ENCODE measurements around the gene OR14K1.
"Not testable (repeated sequence)": the region's sequence is repeated elsewhere in the genome, so short reads cannot be mapped to it uniquely, and the experiment has no call there.

Gene OR14K1

GRCh38 chr1:247738315-247738714 is at the start of gene OR14K1:
Gene OR14K1, plus strand, starts transcription at chr1:247738615. Its CDS starts 0 bp downstream, at chr1:247738615.
- DNase-seq (ENCODE audit: low spot score): no peak
- TF ChIP-seq CTCF (IDR thresholded peaks at IDR 0.05; ENCODE audit: extremely low read depth, missing control alignments): no peak

- TF ChIP-seq CTCF (IDR thresholded peaks at IDR 0.05; ENCODE audit: extremely low read depth, missing control alignments): no peak
- DNase-seq (ENCODE audit: low spot score): no peak
Measured at GRCh38 chr1:247701338-247701737, 37.1 kb upstream of the OR14K1 start.

- not testable (repeated sequence) for DNase-seq (ENCODE audit: low spot score)
Measured at GRCh38 chr1:247710681-247711080, 27.7 kb upstream of the OR14K1 start.

GRCh38 chr1:247713753-247714152 is 24.7 kb upstream of the OR14K1 start:
- no peak for DNase-seq (ENCODE audit: low spot score)
- no peak for TF ChIP-seq CTCF (IDR thresholded peaks at IDR 0.05; ENCODE audit: extremely low read depth, missing control alignments)

GRCh38 chr1:247716546-247716945 is 21.9 kb upstream of the OR14K1 start, which contains the start of gene OR6F1:
Gene OR6F1, minus strand, starts transcription at chr1:247716646. Its CDS starts 3,891 bp downstream, at chr1:247712755.
- no peak for TF ChIP-seq CTCF (IDR thresholded peaks at IDR 0.05; ENCODE audit: extremely low read depth, missing control alignments)
- DNase-seq (ENCODE audit: low spot score): no peak

- no peak for TF ChIP-seq CTCF (IDR thresholded peaks at IDR 0.05; ENCODE audit: extremely low read depth, missing control alignments)
- no peak for DNase-seq (ENCODE audit: low spot score)
Measured at GRCh38 chr1:247721222-247721621, 17.2 kb upstream of the OR14K1 start.

- no peak for DNase-seq (ENCODE audit: low spot score)
Measured at GRCh38 chr1:247740721-247741120, 2.3 kb downstream of the OR14K1 start.

More at GRCh38 chr1:247740721-247741120, 2.3 kb downstream of the OR14K1 start:
- TF ChIP-seq CTCF (IDR thresholded peaks at IDR 0.05; ENCODE audit: extremely low read depth, missing control alignments): no peak

Data from GM20000 (cell line).